Measurements from ENCODE around the gene NUDT4.

NUDT4 gene

GRCh38 chr12:93434256-93434865 lies 56.6 kb downstream of the NUDT4 start:
- Histone ChIP-seq H3K18ac (ENCODE audit: low read length) (no peak overlapping the region), H4K91ac (ENCODE audit: low read depth, low read length) (no peak overlapping the region), H2BK12ac (ENCODE audit: low read length) (no peak overlapping the region), H4K12ac (ENCODE audit: low read depth, low read length) (no peak overlapping the region), H2BK120ac (ENCODE audit: insufficient read depth, low read length, poor library complexity) (no peak overlapping the region), H3K23ac (ENCODE audit: low read length) (no peak overlapping the region), H3K27me3 (ENCODE audit: insufficient read depth, low read length) (no peaks in the 10 kb centered on the region), H2BK5ac (ENCODE audit: low read depth, low read length, poor library complexity) (no peak overlapping the region), H3K9me3 (ENCODE audit: insufficient read depth, low read depth, low read length) (no peaks in the 10 kb centered on the region), H3K36me3 (ENCODE audit: control insufficient read depth in 1 of 2, insufficient read depth in 2 of 2, low read length in 2 of 2) (no peaks in the 10 kb centered on the region), H3K79me2 (ENCODE audit: control insufficient read depth, insufficient read depth, low read length, poor library complexity) (peaks cover 19% of the 10 kb centered on the region), H3K27ac (ENCODE audit: low read depth, low read length) (no peak overlapping the region), H2AK5ac (ENCODE audit: low read length) (no peak overlapping the region), H3K4me1 (ENCODE audit: control insufficient read depth in 1 of 2, insufficient read depth in 2 of 2, low read length in 2 of 2) (peaks cover 0 to 5% of the 10 kb centered on the region in 2 experiments), H2AFZ (ENCODE audit: insufficient read depth, low read length, poor library complexity) (no peak overlapping the region), H3K4ac (ENCODE audit: low read depth, low read length) (no peak overlapping the region), H3K14ac (ENCODE audit: low read length) (no peak overlapping the region), H3K4me3 (ENCODE audit: low read depth, low read length) (no peak overlapping the region), H3K9ac (ENCODE audit: low read length) (no peak overlapping the region), H3K4me2 (ENCODE audit: low read length) (no peak overlapping the region), H4K8ac (ENCODE audit: low read depth, low read length) (no peak overlapping the region), H3K79me1 (ENCODE audit: low read length) (no peaks in the 10 kb centered on the region)
- WGBS (ENCODE audit: extremely low coverage, insufficient coverage, insufficient read length): no CpG with 5 or more reads among the region's 5 CpGs
- DNase-seq: peak in 1 of 2 donors; percentile 30

GRCh38 chr12:93438266-93439050 lies 60.7 kb downstream of the NUDT4 start:
- Histone ChIP-seq H3K79me2 (ENCODE audit: control insufficient read depth, insufficient read depth, low read length, poor library complexity) (peaks cover 29% of the 10 kb centered on the region), H2BK12ac (ENCODE audit: low read length) (no peak overlapping the region), H3K79me1 (ENCODE audit: low read length) (peaks cover 14% of the 10 kb centered on the region), H4K8ac (ENCODE audit: low read depth, low read length) (no peak overlapping the region), H2BK120ac (ENCODE audit: insufficient read depth, low read length, poor library complexity) (no peak overlapping the region), H3K18ac (ENCODE audit: low read length) (no peak overlapping the region), H3K14ac (ENCODE audit: low read length) (no peak overlapping the region), H3K4me1 (ENCODE audit: control insufficient read depth in 1 of 2, insufficient read depth in 2 of 2, low read length in 2 of 2) (peaks cover 0 to 7% of the 10 kb centered on the region in 2 experiments), H3K27me3 (ENCODE audit: insufficient read depth, low read length) (no peaks in the 10 kb centered on the region), H2BK5ac (ENCODE audit: low read depth, low read length, poor library complexity) (no peak overlapping the region), H3K4ac (ENCODE audit: low read depth, low read length) (peak overlapping the region; percentile 65), H2AFZ (ENCODE audit: insufficient read depth, low read length, poor library complexity) (peak overlapping the region; percentile 17), H3K36me3 (ENCODE audit: control insufficient read depth in 1 of 2, insufficient read depth in 2 of 2, low read length in 2 of 2) (no peaks in the 10 kb centered on the region), H3K23ac (ENCODE audit: low read length) (no peak overlapping the region), H2AK5ac (ENCODE audit: low read length) (no peak overlapping the region), H3K9me3 (ENCODE audit: insufficient read depth, low read depth, low read length) (no peaks in the 10 kb centered on the region), H3K4me2 (ENCODE audit: low read length) (no peak overlapping the region), H3K27ac (ENCODE audit: low read depth, low read length) (no peak overlapping the region), H4K91ac (ENCODE audit: low read depth, low read length) (no peak overlapping the region), H3K4me3 (ENCODE audit: low read depth, low read length) (no peak overlapping the region), H4K12ac (ENCODE audit: low read depth, low read length) (no peak overlapping the region), H3K9ac (ENCODE audit: low read length) (no peak overlapping the region)
- DNase-seq: no peak
- 100% methylated on average over 1 of the region's 3 CpGs for WGBS (ENCODE audit: extremely low coverage, insufficient coverage, insufficient read length)

DNA sequence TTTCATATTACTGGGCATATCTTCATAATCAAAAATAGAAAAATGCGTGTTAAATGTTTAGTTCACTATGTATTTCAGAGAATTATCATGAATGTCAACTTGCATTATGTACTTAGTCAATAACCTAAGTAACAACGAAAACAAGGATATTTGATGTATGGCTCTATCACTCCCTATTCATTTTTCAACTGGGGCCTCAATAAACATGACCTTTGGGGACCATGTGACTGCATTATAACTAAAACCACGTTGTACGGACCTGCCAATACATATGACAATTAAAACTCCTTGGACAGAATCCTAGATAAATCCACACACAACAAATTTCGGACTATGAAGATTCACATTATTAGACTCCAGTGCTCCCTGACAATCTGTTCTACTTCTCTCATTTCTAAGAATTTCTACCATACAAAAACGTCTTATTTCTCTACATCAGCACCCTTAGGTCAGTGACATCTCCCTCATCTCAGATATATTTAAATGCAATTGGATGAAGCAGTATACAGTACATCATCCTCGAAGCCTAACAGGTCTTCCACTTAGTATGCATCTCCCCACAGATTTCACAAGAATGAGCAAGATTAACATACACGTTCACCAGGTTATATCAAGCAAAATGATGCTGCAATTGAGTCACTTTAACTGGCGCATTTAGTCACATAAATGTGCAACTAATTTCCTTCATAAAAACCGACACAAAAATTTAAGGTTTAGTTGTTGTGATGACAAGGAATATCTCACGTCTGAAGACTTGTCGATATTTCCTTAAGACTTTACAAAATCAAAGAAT lies 62.5 kb downstream of the NUDT4 start:
- Histone ChIP-seq H3K4ac (ENCODE audit: low read depth, low read length) (peak overlapping the region; percentile 82), H4K12ac (ENCODE audit: low read depth, low read length) (no peak overlapping the region)

DNA sequence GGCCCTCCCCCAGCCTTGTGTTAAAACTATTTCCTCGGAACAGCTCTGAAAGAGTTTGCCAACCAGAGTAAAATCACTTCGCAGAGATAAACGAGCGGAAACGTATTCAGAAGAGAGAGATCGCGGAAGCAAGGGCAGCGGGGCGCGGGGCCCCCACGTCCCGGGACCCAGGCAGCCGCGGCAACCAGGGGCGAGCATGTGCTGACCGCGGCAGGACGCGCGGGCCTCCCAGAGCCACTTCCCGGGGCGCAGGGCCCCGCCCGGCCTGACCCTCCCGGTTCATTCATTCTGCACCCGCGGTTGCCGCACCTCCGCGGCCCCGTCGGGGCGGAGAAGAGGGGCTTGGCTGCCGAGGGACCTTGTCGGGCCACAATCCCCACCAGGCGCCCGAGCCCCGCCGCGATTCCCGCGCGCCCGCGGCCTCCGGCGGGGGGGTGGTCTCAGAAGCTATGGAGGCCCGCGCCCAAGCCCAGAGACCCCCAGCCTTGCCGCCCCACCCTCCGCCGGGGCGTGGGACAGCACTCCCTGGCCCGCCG lies 63.4 kb downstream of the NUDT4 start:
- no peaks in the 10 kb centered on the region for H3K36me3 ChIP-seq (ENCODE audit: control insufficient read depth in 1 of 2, insufficient read depth in 2 of 2, low read length in 2 of 2)
- H3K9me3 ChIP-seq (ENCODE audit: insufficient read depth, low read depth, low read length): no peaks in the 10 kb centered on the region
- peak overlapping the region; percentile 99 for H4K8ac ChIP-seq (ENCODE audit: low read depth, low read length)
- H3K79me1 ChIP-seq (ENCODE audit: low read length): peaks cover 14% of the 10 kb centered on the region
- peak in 1 of 2 donors; percentile 21 for DNase-seq
- no peaks in the 10 kb centered on the region for H3K27me3 ChIP-seq (ENCODE audit: insufficient read depth, low read length)
- peak overlapping the region; percentile 91 for H2BK120ac ChIP-seq (ENCODE audit: insufficient read depth, low read length, poor library complexity)
- H3K23ac ChIP-seq (ENCODE audit: low read length): no peak overlapping the region
- peak overlapping the region; percentile 93 for H2AK5ac ChIP-seq (ENCODE audit: low read length)
- H4K91ac ChIP-seq (ENCODE audit: low read depth, low read length): peak overlapping the region; percentile 99
- peak overlapping the region; percentile 86 for H3K4me3 ChIP-seq (ENCODE audit: low read depth, low read length)
- peak overlapping the region; percentile 99 for H3K14ac ChIP-seq (ENCODE audit: low read length)
- peak overlapping the region; percentile 97 for H3K18ac ChIP-seq (ENCODE audit: low read length)
- H3K9ac ChIP-seq (ENCODE audit: low read length): peak overlapping the region; percentile 85
- WGBS (ENCODE audit: extremely low coverage, insufficient coverage, insufficient read length): no CpG with 5 or more reads among the region's 55 CpGs
- H2BK5ac ChIP-seq (ENCODE audit: low read depth, low read length, poor library complexity): peak overlapping the region; percentile 96
- H4K12ac ChIP-seq (ENCODE audit: low read depth, low read length): peak overlapping the region; percentile 99
- peak overlapping the region; percentile 89 for H3K4me2 ChIP-seq (ENCODE audit: low read length)
- peaks cover 0 to 7% of the 10 kb centered on the region in 2 experiments for H3K4me1 ChIP-seq (ENCODE audit: control insufficient read depth in 1 of 2, insufficient read depth in 2 of 2, low read length in 2 of 2)
- peak overlapping the region; percentile 97 for H2AFZ ChIP-seq (ENCODE audit: insufficient read depth, low read length, poor library complexity)
- H3K4ac ChIP-seq (ENCODE audit: low read depth, low read length): peak overlapping the region; percentile 99
- H2BK12ac ChIP-seq (ENCODE audit: low read length): no peak overlapping the region
- peaks cover 24% of the 10 kb centered on the region for H3K79me2 ChIP-seq (ENCODE audit: control insufficient read depth, insufficient read depth, low read length, poor library complexity)
- H3K27ac ChIP-seq (ENCODE audit: low read depth, low read length): peak overlapping the region; percentile 91

More for the DNA sequence above, 62.5 kb downstream of the NUDT4 start:
- H3K14ac ChIP-seq (ENCODE audit: low read length): no peak overlapping the region
- no peak overlapping the region for H3K9ac ChIP-seq (ENCODE audit: low read length)
- no peak overlapping the region for H2BK5ac ChIP-seq (ENCODE audit: low read depth, low read length, poor library complexity)
- H3K4me2 ChIP-seq (ENCODE audit: low read length): peak overlapping the region; percentile 89
- H3K27me3 ChIP-seq (ENCODE audit: insufficient read depth, low read length): no peaks in the 10 kb centered on the region
- no peaks in the 10 kb centered on the region for H3K9me3 ChIP-seq (ENCODE audit: insufficient read depth, low read depth, low read length)
- peaks cover 26% of the 10 kb centered on the region for H3K79me2 ChIP-seq (ENCODE audit: control insufficient read depth, insufficient read depth, low read length, poor library complexity)
- peaks cover 14% of the 10 kb centered on the region for H3K79me1 ChIP-seq (ENCODE audit: low read length)
- DNase-seq: peak in 1 of 2 donors; percentile 20
- no peak overlapping the region for H4K91ac ChIP-seq (ENCODE audit: low read depth, low read length)
- H2BK12ac ChIP-seq (ENCODE audit: low read length): no peak overlapping the region
- H2AK5ac ChIP-seq (ENCODE audit: low read length): no peak overlapping the region
- no peak overlapping the region for H3K4me3 ChIP-seq (ENCODE audit: low read depth, low read length)
- peaks cover 0 to 7% of the 10 kb centered on the region in 2 experiments for H3K4me1 ChIP-seq (ENCODE audit: control insufficient read depth in 1 of 2, insufficient read depth in 2 of 2, low read length in 2 of 2)
- H3K18ac ChIP-seq (ENCODE audit: low read length): no peak overlapping the region
- no peak overlapping the region for H3K27ac ChIP-seq (ENCODE audit: low read depth, low read length)
- H2BK120ac ChIP-seq (ENCODE audit: insufficient read depth, low read length, poor library complexity): no peak overlapping the region
- no peak overlapping the region for H2AFZ ChIP-seq (ENCODE audit: insufficient read depth, low read length, poor library complexity)
- no peaks in the 10 kb centered on the region for H3K36me3 ChIP-seq (ENCODE audit: control insufficient read depth in 1 of 2, insufficient read depth in 2 of 2, low read length in 2 of 2)
- no peak overlapping the region for H4K8ac ChIP-seq (ENCODE audit: low read depth, low read length)
- no CpG with 5 or more reads among the region's 12 CpGs for WGBS (ENCODE audit: extremely low coverage, insufficient coverage, insufficient read length)
- H3K23ac ChIP-seq (ENCODE audit: low read length): no peak overlapping the region
